Activated naive CD8-positive, alpha-beta T cell treated with anti-CD3 and anti-CD28 coated beads, Interleukin-2, amount 50 U/mL, for 24 hours (primary cell): ENCODE results near the gene SLC25A17.
"Not testable (repeated sequence)": the region's sequence is repeated elsewhere in the genome, so short reads cannot be mapped to it uniquely, and the experiment has no call there.

Experiments used
- ATAC-seq: fragments of 150-1000 bp; cut with Tn5 transposase; one replicate; pipeline ENCODE4 v1.10.0; 2021
- DNase-seq: peaks from one replicate; pipeline ENCODE4 v3.0.0; 2021
- H3K27ac Mint-ChIP-seq: one replicate; pipeline ENCODE4 v1.8.0; 2021; ENCODE audit warnings: mild to moderate bottlenecking, mixed read lengths
- H3K27me3 Mint-ChIP-seq: one replicate; pipeline ENCODE4 v1.8.0; 2021; ENCODE audit warnings: mixed read lengths
- H3K36me3 Mint-ChIP-seq: one replicate; pipeline ENCODE4 v1.8.0; 2021; ENCODE audit warnings: low read depth, mixed read lengths
- H3K4me1 Mint-ChIP-seq: one replicate; pipeline ENCODE4 v1.8.0; 2021; ENCODE audit warnings: mixed read lengths
- H3K4me3 Mint-ChIP-seq: one replicate; pipeline ENCODE4 v1.8.0; 2021; ENCODE audit warnings: mild to moderate bottlenecking, moderate library complexity, mixed read lengths
- H3K9me3 Mint-ChIP-seq: one replicate; pipeline ENCODE4 v1.8.0; 2021; ENCODE audit warnings: mixed read lengths

SLC25A17 gene

GRCh38 chr22:40727964-40728615 is 91.1 kb downstream of the SLC25A17 start:
- no peaks in the 10 kb centered on the region for H3K27me3 Mint-ChIP-seq
- H3K4me3 Mint-ChIP-seq = peak overlapping the region; percentile 61
- DNase-seq (no peak), ATAC-seq (peak; percentile 5)
- H3K9me3 Mint-ChIP-seq = no peaks in the 10 kb centered on the region
- peak overlapping the region; percentile 85 for H3K27ac Mint-ChIP-seq
- peaks cover 51% of the 10 kb centered on the region for H3K4me1 Mint-ChIP-seq
- H3K36me3 Mint-ChIP-seq = peaks cover 2% of the 10 kb centered on the region

- H3K27ac Mint-ChIP-seq = peak overlapping the region; percentile 82
- ATAC-seq (peak; percentile 34), DNase-seq (no peak)
- H3K9me3 Mint-ChIP-seq = no peaks in the 10 kb centered on the region
- peaks cover 2% of the 10 kb centered on the region for H3K36me3 Mint-ChIP-seq
- H3K4me1 Mint-ChIP-seq = peaks cover 45% of the 10 kb centered on the region
- H3K27me3 Mint-ChIP-seq = no peaks in the 10 kb centered on the region
- H3K4me3 Mint-ChIP-seq = peak overlapping the region; percentile 66
Measured at GRCh38 chr22:40727070-40727963, 91.8 kb downstream of the SLC25A17 start.

GRCh38 chr22:40726514-40726913 is 92.6 kb downstream of the SLC25A17 start:
- no peaks in the 10 kb centered on the region for H3K9me3 Mint-ChIP-seq
- peaks cover 2% of the 10 kb centered on the region for H3K36me3 Mint-ChIP-seq
- H3K27ac Mint-ChIP-seq = peak overlapping the region; percentile 82
- H3K4me3 Mint-ChIP-seq = peak overlapping the region; percentile 66
- peaks cover 41% of the 10 kb centered on the region for H3K4me1 Mint-ChIP-seq
- ATAC-seq (peak; percentile 82), DNase-seq (no peak)
- no peaks in the 10 kb centered on the region for H3K27me3 Mint-ChIP-seq

GRCh38 chr22:40723396-40723933 is 95.7 kb downstream of the SLC25A17 start:
- no peak overlapping the region for H3K4me3 Mint-ChIP-seq
- no peak overlapping the region for H3K27ac Mint-ChIP-seq
- H3K4me1 Mint-ChIP-seq = peaks cover 27% of the 10 kb centered on the region
- H3K9me3 Mint-ChIP-seq = no peaks in the 10 kb centered on the region
- H3K36me3 Mint-ChIP-seq = no peaks in the 10 kb centered on the region
- no peak for ATAC-seq
- no peaks in the 10 kb centered on the region for H3K27me3 Mint-ChIP-seq
- no peak for DNase-seq

- H3K27ac Mint-ChIP-seq = no peak overlapping the region
- no peaks in the 10 kb centered on the region for H3K36me3 Mint-ChIP-seq
Measured at GRCh38 chr22:40721266-40721665, 97.9 kb downstream of the SLC25A17 start.

GRCh38 chr22:40720538-40721256 is 98.4 kb downstream of the SLC25A17 start:
- Mint-ChIP-seq H3K4me1 (peaks cover 5% of the 10 kb centered on the region), H3K27ac (no peak overlapping the region), H3K36me3 (no peaks in the 10 kb centered on the region), H3K27me3 (no peaks in the 10 kb centered on the region), H3K9me3 (no peaks in the 10 kb centered on the region), H3K4me3 (no peak overlapping the region)
- no peak for ATAC-seq
- DNase-seq = no peak

More at GRCh38 chr22:40721266-40721665, 97.9 kb downstream of the SLC25A17 start:
- Mint-ChIP-seq H3K9me3 (no peaks in the 10 kb centered on the region), H3K4me1 (peaks cover 8% of the 10 kb centered on the region), H3K27me3 (no peaks in the 10 kb centered on the region), H3K4me3 (no peak overlapping the region)
- no peak for ATAC-seq
- no peak for DNase-seq

- H3K27ac Mint-ChIP-seq, H3K9me3 Mint-ChIP-seq, H3K36me3 Mint-ChIP-seq, H3K27me3 Mint-ChIP-seq, H3K4me3 Mint-ChIP-seq, ATAC-seq, DNase-seq, H3K4me1 Mint-ChIP-seq: not testable (repeated sequence)
Measured at GRCh38 chr22:40720156-40720537, 99.0 kb downstream of the SLC25A17 start.
